GM12891 (cell line): ENCODE results near the gene HUS1.

ENCODE experiments used
- POLR2A ChIP-seq: IDR thresholded peaks from 2 replicates; pipeline ENCODE4 v1.6.1; 2011; ENCODE audit warnings: low read depth, low read length, control low read depth
- POLR2AphosphoS5 ChIP-seq: IDR thresholded peaks from 2 replicates; pipeline ENCODE4 v1.6.1; 2011; ENCODE audit warnings: low read depth, low read length, control low read depth
- SPI1 ChIP-seq: IDR thresholded peaks from 2 replicates; pipeline ENCODE4 v1.6.1; 2011; ENCODE audit warnings: low read depth, low read length, control low read depth
- TAF1 ChIP-seq: IDR thresholded peaks from 2 replicates; pipeline ENCODE4 v1.6.1; 2011; ENCODE audit warnings: low read depth, low read length, control low read depth

DNA sequence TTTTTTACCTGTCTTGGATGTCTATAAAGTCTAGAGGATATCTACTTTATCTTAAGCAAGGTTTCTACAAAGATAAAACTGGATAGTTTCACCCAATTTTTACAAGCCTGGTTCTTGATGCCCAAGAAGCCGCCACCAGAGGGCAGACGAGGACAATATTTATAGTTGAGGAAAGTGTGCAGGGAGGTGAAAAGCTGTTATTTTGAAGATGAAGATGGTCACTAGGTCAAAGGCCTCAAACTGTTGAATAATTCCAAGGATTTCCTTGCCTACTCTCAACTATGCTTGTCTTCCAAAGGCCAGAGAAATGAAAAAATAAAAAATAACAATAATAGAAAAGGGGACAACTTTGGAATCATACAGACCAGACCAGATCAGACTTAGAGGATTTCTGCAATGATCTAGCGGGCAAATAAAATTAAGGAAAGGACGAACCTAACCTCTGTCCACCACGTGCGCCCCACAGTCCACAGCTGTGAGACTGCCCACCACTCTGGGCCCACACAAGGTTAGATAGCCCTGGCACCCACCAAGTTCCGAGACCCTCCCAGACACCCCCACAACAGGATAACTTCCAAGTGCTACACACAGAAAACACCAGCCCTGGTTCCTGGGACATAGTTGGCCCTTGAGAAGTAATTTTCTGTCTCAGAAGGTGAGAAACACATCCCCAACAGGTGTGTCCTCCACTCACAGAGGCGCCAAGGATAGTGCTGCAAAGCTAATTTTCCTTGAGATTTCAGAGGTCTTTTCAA is 34.0 kb downstream of the HUS1 start:
- TF ChIP-seq POLR2A (no peak), POLR2AphosphoS5 (no peak), SPI1 (no peak), TAF1 (no peak)
